GM19468 (cell line): ENCODE data around the gene FAT1.
"Not testable (repeated sequence)": the region's sequence is repeated elsewhere in the genome, so short reads cannot be mapped to it uniquely, and the experiment has no call there.

Experiments used
- ATAC-seq: cut with Tn5 transposase; IDR thresholded peaks from one replicate; pipeline ENCODE4 v1.9.1; 2021; ENCODE audit warnings: mild to moderate bottlenecking, moderate library complexity, moderate number of reproducible peaks; ENCODE audit not compliant: unreplicated experiment; ENCODE audit errors: extremely low read depth

Gene FAT1

GRCh38 chr4:186723292-186724057 lies at the start of gene FAT1:
TSS of gene FAT1 (minus strand) at chr4:186723856. CDS start at chr4:186709827, 14,029 bp downstream.
- no peak for ATAC-seq

DNA sequence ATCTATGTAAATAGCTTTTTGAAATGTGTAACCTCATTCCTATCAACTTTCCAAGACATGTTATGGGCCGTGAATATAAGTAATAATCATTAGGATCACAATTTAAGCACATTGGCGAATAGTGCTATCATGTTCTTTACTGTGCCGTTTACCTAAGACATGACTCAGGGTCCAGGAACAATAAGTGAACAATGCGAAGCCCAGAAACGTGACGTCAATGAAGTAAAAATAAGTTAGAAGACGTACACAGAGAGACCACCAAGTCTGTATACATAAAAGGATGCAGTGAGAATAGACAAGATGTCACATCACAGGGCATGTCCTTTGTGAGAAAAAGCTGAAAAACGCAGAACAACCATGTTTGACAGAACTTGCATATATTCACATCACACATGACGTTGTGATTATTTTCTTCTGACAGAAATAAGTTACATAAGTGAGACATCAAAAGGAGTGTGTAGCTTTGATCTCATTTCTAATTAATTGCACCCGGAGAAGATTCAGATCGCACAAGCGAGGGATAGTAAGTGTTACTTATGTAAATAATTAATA lies 49.4 kb upstream of the FAT1 start:
- no peak for ATAC-seq

- ATAC-seq = no peak
Observed at GRCh38 chr4:186771624-186772023, 48.0 kb upstream of the FAT1 start.

DNA sequence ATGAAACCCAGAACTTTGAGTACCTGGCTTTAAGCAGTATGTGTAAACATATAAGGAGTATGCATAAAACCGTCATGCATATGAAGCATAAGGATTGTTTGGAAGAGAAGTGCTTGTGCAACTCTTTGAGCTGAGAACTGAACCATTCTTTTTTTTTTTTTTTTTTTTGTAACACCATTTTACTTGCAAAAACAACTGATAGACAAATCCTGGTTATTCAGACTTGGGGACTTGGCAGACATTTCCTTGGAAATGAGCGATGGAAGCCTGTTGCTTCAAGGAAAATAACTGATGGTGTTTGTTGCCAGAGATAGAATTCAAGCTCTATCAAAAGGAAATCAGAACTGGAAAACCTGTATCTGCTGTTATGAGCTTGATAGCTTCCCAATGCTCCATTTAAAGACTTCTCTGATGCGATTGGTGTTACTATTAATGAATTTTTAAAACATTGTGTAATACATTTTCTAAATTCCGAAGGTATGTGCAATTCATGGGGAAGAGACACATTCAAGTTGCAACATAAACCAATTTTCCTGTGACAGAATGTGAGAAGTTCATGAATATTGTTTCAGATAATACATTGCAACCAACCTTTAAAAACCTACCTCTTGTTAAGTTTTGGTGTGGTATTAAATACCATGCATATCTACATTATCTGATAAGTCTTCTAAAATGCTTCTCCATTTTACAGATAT lies 47.0 kb upstream of the FAT1 start:
- ATAC-seq = no peak

DNA sequence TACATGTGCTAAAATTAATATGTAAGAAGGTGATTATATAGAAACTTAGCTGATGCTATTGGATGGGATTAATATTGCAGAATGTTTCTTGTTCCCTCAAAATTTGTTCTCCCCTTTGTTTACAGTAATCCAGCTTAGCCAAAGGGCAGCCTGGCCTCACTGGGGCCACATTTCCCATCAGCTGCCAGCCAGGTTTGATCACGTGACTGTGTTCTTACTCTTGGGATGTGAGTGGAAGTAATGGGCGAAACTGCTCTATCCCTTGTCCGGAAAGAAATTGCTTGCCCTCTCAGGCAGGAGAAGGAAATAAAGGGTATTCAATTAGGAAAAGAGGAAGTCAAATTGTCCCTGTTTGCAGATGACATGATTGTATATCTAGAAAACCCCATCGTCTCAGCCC lies 44.1 kb upstream of the FAT1 start:
- ATAC-seq = no peak

GRCh38 chr4:186765673-186766546 lies 42.3 kb upstream of the FAT1 start:
- ATAC-seq = no peak

DNA sequence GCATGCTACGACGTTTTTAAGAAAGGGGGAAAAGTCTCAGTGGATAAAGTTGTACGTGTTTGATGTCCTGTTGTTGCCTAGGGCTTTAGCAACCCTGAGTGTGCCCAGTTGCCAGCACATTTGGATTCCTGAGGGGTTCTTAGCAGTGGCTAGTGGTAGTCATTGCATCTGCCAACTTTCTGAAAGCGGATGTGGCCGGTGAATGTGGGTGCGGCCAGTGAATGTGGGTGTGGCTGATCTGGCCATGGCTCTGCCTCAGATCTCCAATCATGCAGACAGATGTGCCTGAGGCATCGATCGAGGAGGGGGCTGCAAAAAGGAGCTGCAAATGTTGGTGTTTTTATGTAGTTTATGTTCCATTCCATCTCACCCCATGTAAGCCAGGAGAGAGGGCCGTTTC lies 41.5 kb upstream of the FAT1 start:
- no peak for ATAC-seq

- ATAC-seq = no peak
Observed at GRCh38 chr4:186764457-186764856, 40.8 kb upstream of the FAT1 start.

- no peak for ATAC-seq
Observed at GRCh38 chr4:186762865-186763264, 39.2 kb upstream of the FAT1 start.

DNA sequence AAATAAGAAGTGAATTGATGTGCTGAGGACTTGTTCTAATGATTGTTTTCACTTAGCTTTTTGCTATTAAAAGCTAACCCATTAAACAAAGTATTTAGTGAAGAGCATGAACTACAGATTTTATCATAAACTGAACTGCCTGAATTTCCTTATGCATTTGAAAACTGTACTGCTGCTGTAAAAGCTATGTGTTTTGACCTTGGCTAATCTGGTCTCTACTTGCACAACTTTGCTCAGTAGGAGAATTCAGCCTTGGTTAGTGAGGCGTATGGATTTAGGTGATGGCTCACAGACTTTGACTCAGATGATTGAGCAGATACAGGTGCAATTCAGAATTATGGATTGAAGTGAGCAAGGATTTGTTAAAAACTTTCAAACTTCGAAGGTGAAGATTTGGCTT lies 38.7 kb upstream of the FAT1 start:
- no peak for ATAC-seq

DNA sequence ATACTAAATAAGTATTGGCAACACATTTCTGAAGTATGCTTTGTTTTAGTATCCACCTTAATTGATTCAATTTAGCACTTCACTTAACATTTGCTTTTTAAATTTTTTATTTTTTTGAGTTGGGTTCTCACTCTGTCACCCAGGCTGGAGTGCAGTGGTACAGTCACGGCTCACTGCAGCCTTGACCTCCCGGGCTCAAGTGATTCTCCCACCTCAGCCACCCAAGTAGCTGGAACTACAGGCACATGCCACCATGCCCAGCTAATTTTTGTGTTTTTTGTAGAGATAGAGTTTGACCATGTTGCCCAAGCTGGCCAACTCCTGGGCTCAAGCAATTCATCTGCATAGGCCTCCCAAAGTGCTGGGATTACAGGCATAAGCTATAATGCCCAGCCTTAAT lies 38.3 kb upstream of the FAT1 start:
- not testable (repeated sequence) for ATAC-seq

DNA sequence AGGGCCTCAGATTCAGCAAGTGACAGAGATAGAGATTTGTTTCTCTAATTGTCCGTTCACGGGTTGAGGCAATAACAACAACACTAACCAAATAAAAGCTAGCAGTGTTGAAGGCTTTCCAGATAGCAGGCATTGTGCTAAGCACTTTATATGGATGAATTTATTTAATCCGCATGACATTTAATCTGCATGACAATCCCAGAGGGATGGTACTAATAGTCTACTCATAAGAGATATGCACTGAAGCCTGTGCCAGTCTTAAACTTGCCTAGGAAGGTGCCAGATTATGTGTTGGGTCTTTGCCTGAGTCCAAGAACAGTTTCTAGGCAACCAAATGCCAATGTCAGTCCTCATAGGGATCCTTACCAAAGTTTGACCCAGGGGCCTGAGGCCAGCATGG lies 37.7 kb upstream of the FAT1 start:
- no peak for ATAC-seq

DNA sequence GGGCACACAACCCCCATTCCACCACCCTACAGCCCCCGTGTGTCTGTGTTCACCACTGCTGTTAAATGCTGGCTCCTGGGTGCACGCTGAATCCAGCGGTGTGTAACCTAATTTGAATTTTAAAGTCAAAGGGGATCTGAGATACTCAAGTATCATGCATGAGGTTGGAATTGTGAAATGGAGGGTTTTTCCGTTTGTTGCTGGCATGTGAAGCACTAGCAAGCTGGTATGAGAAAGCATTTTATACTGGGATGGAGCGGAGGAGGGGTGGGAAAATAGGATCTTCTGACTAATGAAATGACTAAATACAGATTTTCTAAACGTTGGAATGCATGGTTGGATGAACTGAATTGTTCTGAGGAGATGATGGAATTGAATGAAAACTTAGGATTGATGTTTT lies 36.9 kb upstream of the FAT1 start:
- ATAC-seq = no peak

DNA sequence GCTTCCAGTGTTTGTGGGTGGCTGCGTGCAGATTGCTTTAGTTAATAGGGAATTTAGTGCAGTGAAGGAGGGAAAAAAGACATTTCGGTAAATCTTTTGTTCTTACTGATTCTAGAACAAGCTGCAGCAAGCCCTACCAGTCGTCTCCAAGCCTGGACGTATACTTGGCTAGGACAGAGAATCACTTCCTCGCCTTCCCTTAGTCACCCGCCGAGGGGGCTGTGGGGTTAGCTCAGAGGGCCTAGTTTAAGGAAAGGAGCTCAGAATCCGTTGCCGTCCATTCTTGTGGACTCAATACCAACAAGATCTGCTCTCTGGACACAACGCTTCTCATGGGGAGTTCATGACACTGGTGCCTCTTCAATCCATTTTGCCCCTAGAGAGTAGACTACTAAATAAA lies 36.3 kb upstream of the FAT1 start:
- no peak for ATAC-seq

- ATAC-seq = no peak
Observed at GRCh38 chr4:186758929-186759682, 35.5 kb upstream of the FAT1 start.

- no peak for ATAC-seq
Observed at GRCh38 chr4:186757696-186758355, 34.2 kb upstream of the FAT1 start.

DNA sequence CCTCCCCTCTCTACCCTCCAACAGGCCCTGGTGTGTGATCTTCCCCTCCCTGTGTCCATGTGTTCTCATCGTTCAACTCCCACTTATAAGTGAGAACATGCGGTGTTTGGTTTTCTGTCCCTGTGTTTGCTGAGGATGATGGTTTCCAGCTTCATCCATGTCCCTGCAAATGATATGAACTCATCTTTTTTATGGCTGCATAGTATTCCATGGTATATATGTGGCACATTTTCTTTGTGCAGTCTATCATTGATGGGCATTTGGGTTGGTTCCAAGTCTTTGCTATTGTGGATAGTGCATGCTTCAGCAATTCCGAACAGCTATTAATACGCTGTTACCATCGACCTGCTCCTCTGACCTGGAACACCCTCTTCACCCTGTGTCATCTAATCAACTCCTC lies 32.9 kb upstream of the FAT1 start:
- ATAC-seq = not testable (repeated sequence)

- peak; percentile 21 for ATAC-seq
Observed at GRCh38 chr4:186755550-186756519, 32.2 kb upstream of the FAT1 start.
